Naive B cell (primary cell): ENCODE data around the gene SERINC5. TPM values are rescaled to one million over a fixed set of nuclear protein-coding genes. Genes with fewer than 3 reads are reported as not detected.

ENCODE experiments used
- polyA plus RNA-seq, 6 donors: library from polyadenylated mRNA; unstranded; fragments of 300-500 nt; fragmentation: Illumina TruSeq; gene quantifications; one replicate each; pipeline ENCODE4 v1.2.3, GENCODE V29; 2021; ENCODE audit warnings: low read depth in 6 of 6

SERINC5 gene
- polyA plus RNA-seq, 6 donors from 2014 or later = 1.4 to 4.0 (median 2.8) TPM

Other genes with a start within 250 kb of the SERINC5 start
- gene THBS4, start 220.7 kb downstream of the SERINC5 start, polyA plus RNA-seq = under 1 TPM in 1 of 6 donors, not detected in 5; 0.17 TPM
- not detected for gene SPZ1, start 64.0 kb upstream of the SERINC5 start, polyA plus RNA-seq
- gene ZFYVE16, start 152.0 kb upstream of the SERINC5 start, polyA plus RNA-seq = 1 to 10 TPM; 3.7 to 9.2 (median 8.0) TPM
- gene FAM151B, start 232.1 kb upstream of the SERINC5 start, polyA plus RNA-seq = not detected